OCI-LY3 (cell line): ENCODE measurements around the gene LIME1.

Experiments used
- H2AFZ ChIP-seq: fragments of 200-600, 300-600 bp; shearing (Covaris generic); 2 replicates; pipeline ENCODE4 v1.6.0; 2014; ENCODE audit warnings: antibody characterized with exemption, low read depth, low read length
- H3K27ac ChIP-seq: fragments of 200-600, 300-600 bp; sonication (generic); 2 replicates; pipeline ENCODE4 v1.5.1; 2014; ENCODE audit warnings: mild to moderate bottlenecking, low read length, moderate library complexity, mixed read lengths
- H3K27me3 ChIP-seq: fragments of 200-600, 300-600 bp; sonication (generic); 2 replicates; pipeline ENCODE4 v1.6.1; 2014; ENCODE audit warnings: low read depth, low read length, mixed read lengths
- H3K36me3 ChIP-seq: fragments of 200-600, 300-600 bp; sonication (generic); replicated peaks from 2 replicates; pipeline ENCODE3; 2014; ENCODE audit warnings: low read depth, low read length, mixed read lengths
- H3K4me1 ChIP-seq: fragments of 300-600, 200-600 bp; sonication (generic); 2 replicates; pipeline ENCODE4 v1.6.1; 2014; ENCODE audit warnings: low read length, mixed read lengths
- H3K4me2 ChIP-seq: fragments of 200-600, 300-600 bp; sonication (generic); 2 replicates; pipeline ENCODE4 v1.6.1; 2014; ENCODE audit warnings: low read length, mixed read lengths
- H3K4me3 ChIP-seq: fragments of 300-600, 200-600 bp; sonication (generic); 2 replicates; pipeline ENCODE4 v1.5.1; 2014; ENCODE audit warnings: antibody characterized with exemption, mild to moderate bottlenecking, low read length, moderate library complexity
- H3K79me2 ChIP-seq: fragments of 300-600, 200-600 bp; shearing (Covaris generic); 2 replicates; pipeline ENCODE4 v1.6.1; 2014; ENCODE audit warnings: mild to moderate bottlenecking, low read length, mixed read lengths
- H3K9ac ChIP-seq: fragments of 300-600, 200-600 bp; shearing (Covaris generic); 2 replicates; pipeline ENCODE4 v1.6.0; 2014; ENCODE audit warnings: mild to moderate bottlenecking, low read length, moderate library complexity
- H3K9me3 ChIP-seq: fragments of 200-600, 300-600 bp; shearing (Covaris generic); 2 replicates; pipeline ENCODE4 v1.6.1; 2014; ENCODE audit warnings: low read length, mixed read lengths; ENCODE audit not compliant: insufficient read depth
- H4K20me1 ChIP-seq: fragments of 200-600, 300-600 bp; sonication (generic); 2 replicates; pipeline ENCODE4 v1.6.1; 2016; ENCODE audit warnings: low read length, mixed read lengths; ENCODE audit not compliant: insufficient read depth
- CTCF ChIP-seq: fragments of 200-600, 300-600 bp; sonication (generic); IDR thresholded peaks from 2 replicates; pipeline ENCODE4 v1.5.1; 2014; ENCODE audit warnings: antibody characterized with exemption, low read length, low read depth
- EZH2phosphoT487 ChIP-seq: fragments of 200-600 bp; shearing (Covaris generic); IDR thresholded peaks from 2 replicates; pipeline ENCODE4 v1.6.1; 2018; ENCODE audit warnings: antibody characterized with exemption, mixed run types, low read depth

LIME1 gene

DNA sequence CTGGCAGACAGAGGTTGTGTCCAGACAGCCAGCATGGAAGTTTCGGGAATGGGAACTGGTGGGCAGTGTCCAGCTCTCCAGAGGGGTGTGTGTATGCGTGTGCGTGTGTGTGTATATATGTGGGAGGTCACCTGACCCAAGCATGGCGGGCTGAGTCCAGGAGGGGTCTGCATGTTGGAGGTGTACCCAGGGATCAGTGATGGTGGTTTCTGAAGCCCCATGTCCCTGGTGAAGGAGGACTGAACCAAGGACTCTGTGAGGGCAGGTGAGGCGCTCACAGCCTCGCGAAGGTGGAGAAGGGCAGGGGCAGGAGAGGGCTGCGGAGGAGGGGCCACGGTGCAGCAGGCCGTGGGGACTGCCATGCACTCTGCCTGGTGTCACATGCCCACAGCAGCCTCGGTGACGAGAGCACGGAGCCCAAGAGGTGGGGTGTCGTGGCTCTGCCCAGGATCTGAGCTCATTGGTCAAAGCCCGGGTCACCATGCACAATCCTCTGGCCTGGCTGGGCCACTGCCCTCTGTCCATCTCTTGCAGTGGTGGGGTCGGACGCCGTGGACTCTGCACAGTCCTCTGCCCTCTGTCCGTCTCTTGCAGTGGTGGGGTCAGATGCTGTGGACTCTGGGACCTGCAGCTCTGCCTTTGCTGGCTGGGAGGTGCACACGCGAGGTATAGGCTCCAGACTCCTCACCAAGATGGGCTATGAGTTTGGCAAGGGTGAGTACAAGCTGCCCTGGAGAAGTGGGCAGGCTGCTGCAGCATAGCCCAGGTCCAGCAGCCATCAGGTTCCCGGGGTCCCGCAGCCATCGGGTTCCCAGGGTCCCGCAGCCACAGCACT is 2.1 kb upstream of the LIME1 start:
- Histone ChIP-seq H3K36me3 (peaks cover 29% of the 10 kb centered on the region), H2AFZ (no peak overlapping the region), H3K4me1 (peaks cover 61% of the 10 kb centered on the region), H3K4me3 (no peak overlapping the region), H3K27ac (no peak overlapping the region), H3K27me3 (no peaks in the 10 kb centered on the region), H3K4me2 (no peak overlapping the region), H3K9ac (no peak overlapping the region), H3K9me3 (no peaks in the 10 kb centered on the region), H4K20me1 (no peaks in the 10 kb centered on the region), H3K79me2 (peaks cover 18% of the 10 kb centered on the region)
- no peak for TF ChIP-seq EZH2phosphoT487
- no peak for TF ChIP-seq CTCF

DNA sequence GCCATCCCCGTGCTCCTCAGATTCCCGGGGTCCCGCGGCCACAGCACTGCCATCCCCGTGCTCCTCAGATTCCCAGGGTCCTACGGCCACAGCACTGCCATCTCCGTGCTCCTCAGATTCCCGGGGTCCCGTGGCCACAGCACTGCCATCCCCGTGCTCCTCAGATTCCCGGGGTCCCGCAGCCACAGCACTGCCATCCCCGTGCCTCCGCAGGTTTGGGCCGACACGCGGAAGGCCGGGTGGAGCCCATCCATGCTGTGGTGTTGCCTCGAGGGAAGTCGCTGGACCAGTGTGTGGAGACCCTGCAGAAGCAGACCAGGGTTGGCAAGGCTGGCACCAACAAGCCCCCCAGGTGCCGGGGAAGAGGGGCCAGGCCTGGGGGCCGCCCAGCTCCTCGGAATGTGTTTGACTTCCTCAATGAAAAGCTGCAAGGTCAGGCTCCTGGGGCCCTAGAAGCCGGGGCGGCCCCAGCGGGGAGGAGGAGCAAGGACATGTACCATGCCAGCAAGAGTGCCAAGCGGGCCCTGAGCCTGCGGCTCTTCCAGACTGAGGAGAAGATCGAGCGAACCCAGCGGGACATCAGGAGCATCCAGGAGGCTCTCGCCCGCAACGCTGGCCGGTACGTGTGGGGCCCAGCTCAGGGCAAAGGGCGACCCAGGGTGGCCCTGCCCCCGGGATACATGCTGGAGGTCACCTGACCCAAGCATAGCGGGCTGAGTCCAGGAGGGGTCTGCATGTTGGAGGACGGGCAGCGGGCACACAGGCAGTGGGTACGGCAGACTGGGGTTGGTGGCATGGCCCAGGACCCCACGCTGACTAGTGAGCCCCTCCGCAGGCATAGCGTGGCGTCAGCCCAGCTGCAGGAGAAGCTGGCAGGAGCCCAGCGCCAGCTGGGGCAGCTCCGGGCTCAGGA is 1.3 kb upstream of the LIME1 start:
- H3K27me3 ChIP-seq: no peaks in the 10 kb centered on the region
- no peaks in the 10 kb centered on the region for H3K9me3 ChIP-seq
- peaks cover 53% of the 10 kb centered on the region for H3K4me1 ChIP-seq
- H3K36me3 ChIP-seq: peaks cover 20% of the 10 kb centered on the region
- H3K79me2 ChIP-seq: peaks cover 13% of the 10 kb centered on the region
- no peak overlapping the region for H2AFZ ChIP-seq
- H3K4me3 ChIP-seq: no peak overlapping the region
- H4K20me1 ChIP-seq: no peaks in the 10 kb centered on the region
- no peak overlapping the region for H3K4me2 ChIP-seq
- no peak overlapping the region for H3K27ac ChIP-seq
- TF ChIP-seq CTCF (no peak), EZH2phosphoT487 (no peak)
- H3K9ac ChIP-seq: no peak overlapping the region

DNA sequence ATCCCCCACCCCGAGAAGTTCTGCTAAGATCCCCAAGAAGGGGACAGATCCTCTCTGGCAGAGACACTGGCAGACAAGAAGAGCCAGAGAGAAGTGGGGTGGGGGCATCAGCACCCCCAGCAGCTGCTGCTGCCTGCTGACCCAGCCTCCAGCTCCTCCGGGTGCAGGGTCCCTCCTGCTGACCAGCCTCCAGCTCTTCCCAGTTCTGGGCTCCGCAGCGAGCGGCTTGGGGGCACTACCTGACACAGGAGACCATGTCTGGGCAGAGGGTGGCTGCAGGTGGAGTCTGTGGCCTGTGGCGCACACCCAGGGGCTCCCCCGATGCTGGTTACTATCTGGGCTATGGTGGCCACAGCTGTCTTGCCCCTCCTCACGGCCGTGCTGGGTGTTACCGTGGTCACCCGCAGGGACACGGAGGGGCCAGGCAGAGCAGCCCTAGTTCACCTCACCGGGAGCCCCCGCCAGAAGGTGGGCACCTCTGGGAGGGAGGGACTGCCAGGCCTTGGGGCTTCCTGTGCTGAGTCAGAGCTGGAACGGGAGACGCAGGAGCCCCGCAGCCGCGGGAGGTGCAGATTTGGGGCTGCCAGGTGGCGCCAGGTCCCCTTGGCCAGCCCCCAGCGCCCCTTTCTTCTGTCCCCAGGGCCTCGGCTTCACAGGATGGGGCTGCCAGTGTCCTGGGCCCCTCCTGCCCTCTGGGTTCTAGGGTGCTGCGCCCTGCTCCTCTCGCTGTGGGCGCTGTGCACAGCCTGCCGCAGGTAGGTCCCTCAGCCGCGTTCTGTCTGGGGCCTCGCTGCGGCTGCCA is 630 bp downstream of the LIME1 start:
- Histone ChIP-seq H3K4me3 (peak overlapping the region; percentile 78), H4K20me1 (no peaks in the 10 kb centered on the region), H3K27me3 (no peaks in the 10 kb centered on the region), H3K9ac (peak overlapping the region; percentile 77), H3K36me3 (peaks cover 15% of the 10 kb centered on the region), H2AFZ (no peak overlapping the region), H3K9me3 (no peaks in the 10 kb centered on the region), H3K4me2 (peak overlapping the region; percentile 91), H3K4me1 (peaks cover 38% of the 10 kb centered on the region), H3K27ac (peak overlapping the region; percentile 79), H3K79me2 (peaks cover 2% of the 10 kb centered on the region)
- TF ChIP-seq EZH2phosphoT487 (no peak), CTCF (peak; percentile 14)

DNA sequence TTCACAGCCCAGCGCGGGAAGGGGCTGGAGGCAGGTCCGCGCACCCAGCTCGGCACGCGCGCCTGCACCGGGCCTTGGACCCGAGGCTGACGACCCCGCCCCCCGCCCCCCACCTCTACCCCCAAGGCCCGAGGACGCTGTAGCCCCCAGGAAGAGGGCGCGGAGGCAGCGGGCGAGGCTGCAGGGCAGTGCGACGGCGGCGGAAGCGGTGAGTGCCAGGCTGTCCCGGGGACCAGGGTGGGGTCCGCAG is 1.2 kb downstream of the LIME1 start:
- H3K4me2 ChIP-seq: peak overlapping the region; percentile 91

More for the DNA sequence above, 1.2 kb downstream of the LIME1 start:
- Histone ChIP-seq H3K4me3 (peak overlapping the region; percentile 78), H3K9me3 (no peaks in the 10 kb centered on the region), H3K79me2 (no peaks in the 10 kb centered on the region), H3K27ac (peak overlapping the region; percentile 79), H3K9ac (peak overlapping the region; percentile 77), H2AFZ (no peak overlapping the region), H3K4me1 (peaks cover 36% of the 10 kb centered on the region), H4K20me1 (no peaks in the 10 kb centered on the region), H3K36me3 (peaks cover 12% of the 10 kb centered on the region), H3K27me3 (no peaks in the 10 kb centered on the region)
- TF ChIP-seq EZH2phosphoT487: no peak
- TF ChIP-seq CTCF: no peak
